Measurements from ENCODE around the gene WDR13. TPM values are rescaled to one million over a fixed set of nuclear protein-coding genes. Genes with fewer than 3 reads are reported as not detected.

WDR13 gene
- polyA plus RNA-seq, 1 experiment: 24.1 TPM

DNA sequence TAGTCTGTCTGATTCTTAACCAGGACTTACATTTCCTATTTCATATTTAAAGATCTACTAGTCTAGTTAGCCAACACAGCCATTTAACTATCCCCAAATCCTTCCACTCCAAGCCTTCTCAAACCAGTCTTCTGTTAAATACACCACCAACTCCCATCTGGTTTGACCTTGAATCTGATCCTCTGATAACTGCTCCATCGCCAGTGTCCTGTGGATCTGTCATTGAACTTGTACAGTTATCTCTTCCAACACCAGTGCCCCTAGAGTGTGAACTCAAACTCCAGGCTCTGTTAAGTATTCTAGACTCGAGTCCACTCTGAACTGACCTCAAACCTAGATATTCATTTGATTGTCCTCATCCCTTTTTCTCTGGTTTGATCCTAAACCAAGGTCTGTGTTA lies 14.4 kb downstream of the WDR13 start:
- POLR2A ChIA-PET: no interaction called here
- CTCF ChIA-PET: no interaction called here
- no peak for TF ChIP-seq CTCF (IDR thresholded peaks at IDR 0.05; ENCODE audit: low read depth, low read length)
- Histone ChIP-seq H3K9me3 (ENCODE audit: control insufficient read depth, insufficient read depth, low read length) (no peaks in the 10 kb centered on the region), H3K4me3 (ENCODE audit: low read depth, low read length) (no peak overlapping the region), H3K27me3 (ENCODE audit: control insufficient read depth, insufficient read depth, low read length) (no peaks in the 10 kb centered on the region), H3K27ac (ENCODE audit: low read depth, low read length) (no peak overlapping the region)
- no peak for DNase-seq (ENCODE audit: low read depth, low spot score)

DNA sequence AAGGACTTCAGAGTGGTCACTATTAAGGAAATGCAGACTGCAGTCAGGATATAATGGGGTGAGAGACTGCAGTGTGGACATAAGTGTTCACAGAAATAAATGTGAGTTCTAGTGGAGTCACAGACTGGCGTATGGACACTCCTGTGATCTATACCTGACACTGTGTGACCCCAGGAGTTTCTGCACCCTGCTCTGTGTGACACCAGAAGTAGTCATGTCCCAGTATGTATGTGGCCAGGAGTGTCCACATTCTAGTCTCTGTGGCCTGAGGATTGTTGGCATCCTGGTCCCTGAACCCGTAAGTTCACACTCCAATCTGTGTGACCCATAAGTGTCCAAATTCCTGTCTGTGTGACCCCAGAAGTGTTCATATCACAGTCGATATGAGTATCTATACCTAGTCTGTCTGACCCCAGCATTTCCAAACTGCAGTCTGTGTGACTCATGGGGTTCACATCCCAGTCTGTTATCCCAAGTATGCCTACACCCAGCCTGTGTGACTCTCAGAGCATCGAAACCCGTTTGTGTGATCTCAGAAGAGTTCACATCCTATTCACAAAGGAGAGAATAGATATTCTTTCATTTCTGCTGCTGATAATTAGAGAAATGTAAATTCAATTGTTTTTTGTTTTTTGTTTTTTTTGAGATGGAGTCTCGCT lies 16.3 kb downstream of the WDR13 start:
- ChIA-PET CTCF (interaction anchor here (0.7 kb wide), 1 partner anchor 12 kb away, joined by 3 read pairs; no protein-coding TSS in a partner anchor), POLR2A (no interaction called here)
- no peak for TF ChIP-seq CTCF (IDR thresholded peaks at IDR 0.05; ENCODE audit: low read depth, low read length)
- Histone ChIP-seq H3K27ac (ENCODE audit: low read depth, low read length) (no peak overlapping the region), H3K27me3 (ENCODE audit: control insufficient read depth, insufficient read depth, low read length) (no peaks in the 10 kb centered on the region), H3K9me3 (ENCODE audit: control insufficient read depth, insufficient read depth, low read length) (no peaks in the 10 kb centered on the region), H3K4me3 (ENCODE audit: low read depth, low read length) (no peak overlapping the region)
- no peak for DNase-seq (ENCODE audit: low read depth, low spot score)

DNA sequence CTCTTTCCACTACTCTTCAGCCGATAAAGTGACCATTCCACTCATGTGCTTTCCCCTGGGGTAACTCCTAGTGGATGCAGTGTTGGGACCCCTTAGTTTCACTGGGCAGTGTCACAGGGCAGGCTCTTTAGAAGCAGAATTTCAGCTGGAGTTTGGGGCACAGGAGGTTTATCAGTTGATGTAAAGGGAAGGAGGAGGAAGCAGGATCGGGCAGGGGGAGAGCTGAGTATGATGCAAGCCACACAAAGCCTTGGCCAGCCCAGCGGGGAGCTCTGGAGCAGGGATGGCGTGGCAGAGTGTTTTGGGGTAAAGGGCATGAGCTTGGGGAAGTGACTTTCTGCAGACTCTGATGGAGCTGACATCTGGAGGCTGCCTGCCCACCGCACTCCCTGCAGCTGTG lies 19.3 kb downstream of the WDR13 start:
- DNase-seq (ENCODE audit: low read depth, low spot score): no peak
- ChIA-PET CTCF (no interaction called here), POLR2A (no interaction called here)
- Histone ChIP-seq H3K27ac (ENCODE audit: low read depth, low read length) (no peak overlapping the region), H3K9me3 (ENCODE audit: control insufficient read depth, insufficient read depth, low read length) (no peaks in the 10 kb centered on the region), H3K27me3 (ENCODE audit: control insufficient read depth, insufficient read depth, low read length) (no peaks in the 10 kb centered on the region), H3K4me3 (ENCODE audit: low read depth, low read length) (no peak overlapping the region)
- no peak for TF ChIP-seq CTCF (IDR thresholded peaks at IDR 0.05; ENCODE audit: low read depth, low read length)

DNA sequence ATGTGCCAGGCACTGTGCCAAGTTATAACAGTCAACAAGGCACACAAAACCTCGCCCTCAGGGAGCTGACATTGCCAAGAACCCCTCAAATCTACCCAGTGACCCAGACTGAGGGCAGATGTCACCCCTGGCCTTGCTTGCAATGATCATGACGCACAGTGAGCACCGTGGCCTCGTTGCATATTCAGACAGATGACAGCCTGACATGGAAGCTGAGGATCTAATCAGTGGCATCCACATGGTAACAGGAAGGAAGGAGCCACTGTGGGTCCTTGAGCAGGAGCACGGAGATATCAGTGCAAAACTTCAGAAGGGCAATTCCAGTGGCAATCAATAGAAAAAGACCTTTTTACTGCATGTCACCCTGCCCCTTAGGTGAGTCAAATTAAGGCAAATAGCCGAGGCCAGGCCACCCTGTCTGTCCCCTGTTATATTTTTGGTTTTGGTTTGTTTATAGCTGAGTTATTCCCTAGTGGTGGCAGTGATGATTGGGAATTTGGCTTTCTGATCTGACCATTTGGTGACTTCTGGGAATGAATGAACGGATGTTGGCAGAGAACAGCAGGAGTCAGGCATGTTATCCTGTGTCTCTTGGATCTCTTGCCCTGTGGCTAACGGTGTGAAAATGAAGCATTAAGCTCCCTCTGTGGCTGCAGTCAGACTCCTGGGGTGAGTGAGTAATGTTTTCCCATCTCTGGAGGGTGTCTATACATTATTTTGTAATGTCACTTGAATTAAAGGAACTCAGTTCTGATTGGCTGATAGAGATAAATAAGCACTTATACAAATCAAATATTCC lies 20.4 kb downstream of the WDR13 start:
- H3K9me3 ChIP-seq (ENCODE audit: control insufficient read depth, insufficient read depth, low read length): no peaks in the 10 kb centered on the region
- H3K27me3 ChIP-seq (ENCODE audit: control insufficient read depth, insufficient read depth, low read length): no peaks in the 10 kb centered on the region
- CTCF ChIA-PET: no interaction called here
- no peak for TF ChIP-seq CTCF (IDR thresholded peaks at IDR 0.05; ENCODE audit: low read depth, low read length)
- H3K27ac ChIP-seq (ENCODE audit: low read depth, low read length): no peak overlapping the region
- H3K4me3 ChIP-seq (ENCODE audit: low read depth, low read length): no peak overlapping the region
- no peak for DNase-seq (ENCODE audit: low read depth, low spot score)
- POLR2A ChIA-PET: interaction anchor here (0.6 kb wide), 1 partner anchor 35 kb away, joined by 4 read pairs; no protein-coding TSS in a partner anchor
